Uterus (tissue), 2 donors: ENCODE results near the gene EVA1C.

Source experiments
- POLR2A ChIP-seq, 2 donors: fragments of 450-650 bp; IDR thresholded peaks; one replicate each; pipeline ENCODE4 v1.6.1; 2016; ENCODE audit warnings: antibody characterized with exemption in 2 of 2, mild to moderate bottlenecking in 1 of 2, moderate library complexity in 1 of 2
- TF ChIP-seq, protein P1 (sequence below), 4 experiments: fragments of 200-600 bp in 2 of 4; fragments of 450-650 bp in 2 of 4; sonication (generic) in 2 of 4; IDR thresholded peaks; one replicate each; pipeline ENCODE4 v1.5.1; 2016 to 2019; ENCODE audit warnings: antibody characterized with exemption in 4 of 4, mild to moderate bottlenecking in 2 of 4, moderate library complexity in 1 of 4

DNA sequence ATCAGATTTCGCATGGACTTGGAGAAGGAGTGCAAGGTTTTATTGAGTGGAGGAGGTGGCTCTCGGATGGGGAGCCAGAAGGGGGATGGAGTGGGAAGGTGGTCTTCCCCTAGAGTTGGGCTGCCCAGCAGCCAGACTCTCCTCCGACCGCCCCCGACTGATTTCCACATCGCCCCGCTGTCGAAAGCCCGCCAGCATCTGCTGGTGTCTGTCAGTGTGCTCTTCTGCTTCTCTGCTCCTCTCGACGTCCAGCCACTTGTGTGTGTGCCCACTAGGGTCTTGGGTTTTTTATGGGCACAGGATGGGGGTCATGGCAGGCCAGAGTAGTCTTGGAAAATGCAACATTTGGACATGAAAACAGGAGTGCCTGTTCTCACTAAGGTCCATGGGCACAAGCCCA, 40.1 kb downstream of the EVA1C start:
- TF ChIP-seq, protein P1, sequence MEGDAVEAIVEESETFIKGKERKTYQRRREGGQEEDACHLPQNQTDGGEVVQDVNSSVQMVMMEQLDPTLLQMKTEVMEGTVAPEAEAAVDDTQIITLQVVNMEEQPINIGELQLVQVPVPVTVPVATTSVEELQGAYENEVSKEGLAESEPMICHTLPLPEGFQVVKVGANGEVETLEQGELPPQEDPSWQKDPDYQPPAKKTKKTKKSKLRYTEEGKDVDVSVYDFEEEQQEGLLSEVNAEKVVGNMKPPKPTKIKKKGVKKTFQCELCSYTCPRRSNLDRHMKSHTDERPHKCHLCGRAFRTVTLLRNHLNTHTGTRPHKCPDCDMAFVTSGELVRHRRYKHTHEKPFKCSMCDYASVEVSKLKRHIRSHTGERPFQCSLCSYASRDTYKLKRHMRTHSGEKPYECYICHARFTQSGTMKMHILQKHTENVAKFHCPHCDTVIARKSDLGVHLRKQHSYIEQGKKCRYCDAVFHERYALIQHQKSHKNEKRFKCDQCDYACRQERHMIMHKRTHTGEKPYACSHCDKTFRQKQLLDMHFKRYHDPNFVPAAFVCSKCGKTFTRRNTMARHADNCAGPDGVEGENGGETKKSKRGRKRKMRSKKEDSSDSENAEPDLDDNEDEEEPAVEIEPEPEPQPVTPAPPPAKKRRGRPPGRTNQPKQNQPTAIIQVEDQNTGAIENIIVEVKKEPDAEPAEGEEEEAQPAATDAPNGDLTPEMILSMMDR (IDR thresholded peaks at IDR 0.05): no peak
- TF ChIP-seq POLR2A (IDR thresholded peaks at IDR 0.05): no peak
